ENCODE data around the gene NGF. TPM values are rescaled to one million over a fixed set of nuclear protein-coding genes. Genes with fewer than 3 reads are reported as not detected.

The NGF gene
- polyA plus RNA-seq, 3 donors = not detected

DNA sequence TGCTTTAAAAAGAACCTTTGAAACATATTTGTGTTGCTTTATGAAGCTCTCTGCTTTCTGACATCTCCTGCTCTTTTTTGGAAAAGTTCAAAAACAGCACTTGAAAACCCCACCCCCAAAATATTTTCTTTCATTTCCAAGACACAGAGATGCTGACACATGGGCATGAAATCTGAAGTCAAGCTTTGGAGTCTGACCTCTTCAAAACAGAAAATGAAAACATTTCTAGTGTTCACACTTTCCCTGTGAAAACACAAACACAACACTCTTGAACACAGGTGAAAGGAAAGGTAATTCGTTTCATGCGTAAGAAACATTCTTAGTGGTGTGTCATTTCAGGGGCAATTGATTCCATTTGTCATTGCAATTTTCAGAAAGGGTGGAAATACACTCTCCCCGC is 10.8 kb downstream of the NGF start:
- H3K27me3 ChIP-seq (ENCODE audit: control insufficient read depth in 2 of 2, insufficient read depth in 2 of 2, low read length in 2 of 2) = peaks cover 0 to 3% of the 10 kb centered on the region in 2 donors
- no peak overlapping the region for H3K4me2 ChIP-seq (replicated peaks; ENCODE audit: extremely low read depth, low read length, poor library complexity, severe bottlenecking)
- Mint-ChIP-seq H3K4me3 (no peak overlapping the region), H3K27ac (no peak overlapping the region), H3K4me1 (peaks cover 11% of the 10 kb centered on the region), H3K9me3 (peaks cover 0 to 9% (median 0%) of the 10 kb centered on the region in 7 donors), H3K27me3 (ENCODE audit: low read depth in 3 of 3) (peaks cover 2 to 5% (median 4%) of the 10 kb centered on the region in 3 donors), H3K36me3 (no peaks in the 10 kb centered on the region)
- H3K27ac ChIP-seq (ENCODE audit: low read depth in 1 of 2, low read length in 2 of 2) = no peak overlapping the region
- H3K4me3 ChIP-seq (replicated peaks in 1 of 3; ENCODE audit: low read depth in 2 of 3, low read length in 3 of 3) = no peak overlapping the region
- no CpG with 5 or more reads among the region's 3 CpGs for WGBS (ENCODE audit: insufficient coverage)
- H3K4me1 ChIP-seq (ENCODE audit: control insufficient read depth in 1 of 2, insufficient read depth in 2 of 2, low read length in 2 of 2) = peaks cover 8 to 9% of the 10 kb centered on the region in 2 donors
- no peaks in the 10 kb centered on the region for H4K20me1 ChIP-seq (ENCODE audit: insufficient read depth, low read length)
- no peaks in the 10 kb centered on the region for H3K79me2 ChIP-seq (ENCODE audit: insufficient read depth, low read length)
- no peak overlapping the region for H2AFZ ChIP-seq (ENCODE audit: insufficient read depth, low read depth, low read length, poor library complexity, severe bottlenecking)
- intact Hi-C loops (cut with micrococcal nuclease) = no loop called here
- H3K9me3 ChIP-seq (replicated peaks in 1 of 2; ENCODE audit: control insufficient read depth in 1 of 2, insufficient read depth in 1 of 2, low read length in 2 of 2) = no peaks in the 10 kb centered on the region
- H3K36me3 ChIP-seq (replicated peaks in 1 of 2; ENCODE audit: control insufficient read depth in 1 of 2, insufficient read depth in 2 of 2, low read length in 2 of 2) = no peaks in the 10 kb centered on the region
- TF ChIP-seq, protein P1, sequence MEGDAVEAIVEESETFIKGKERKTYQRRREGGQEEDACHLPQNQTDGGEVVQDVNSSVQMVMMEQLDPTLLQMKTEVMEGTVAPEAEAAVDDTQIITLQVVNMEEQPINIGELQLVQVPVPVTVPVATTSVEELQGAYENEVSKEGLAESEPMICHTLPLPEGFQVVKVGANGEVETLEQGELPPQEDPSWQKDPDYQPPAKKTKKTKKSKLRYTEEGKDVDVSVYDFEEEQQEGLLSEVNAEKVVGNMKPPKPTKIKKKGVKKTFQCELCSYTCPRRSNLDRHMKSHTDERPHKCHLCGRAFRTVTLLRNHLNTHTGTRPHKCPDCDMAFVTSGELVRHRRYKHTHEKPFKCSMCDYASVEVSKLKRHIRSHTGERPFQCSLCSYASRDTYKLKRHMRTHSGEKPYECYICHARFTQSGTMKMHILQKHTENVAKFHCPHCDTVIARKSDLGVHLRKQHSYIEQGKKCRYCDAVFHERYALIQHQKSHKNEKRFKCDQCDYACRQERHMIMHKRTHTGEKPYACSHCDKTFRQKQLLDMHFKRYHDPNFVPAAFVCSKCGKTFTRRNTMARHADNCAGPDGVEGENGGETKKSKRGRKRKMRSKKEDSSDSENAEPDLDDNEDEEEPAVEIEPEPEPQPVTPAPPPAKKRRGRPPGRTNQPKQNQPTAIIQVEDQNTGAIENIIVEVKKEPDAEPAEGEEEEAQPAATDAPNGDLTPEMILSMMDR (IDR thresholded peaks at IDR 0.05) = no peak
- H3K9ac ChIP-seq (ENCODE audit: insufficient read depth, low read length, poor library complexity, severe bottlenecking) = no peak overlapping the region
- DNase-seq = no peak

DNA sequence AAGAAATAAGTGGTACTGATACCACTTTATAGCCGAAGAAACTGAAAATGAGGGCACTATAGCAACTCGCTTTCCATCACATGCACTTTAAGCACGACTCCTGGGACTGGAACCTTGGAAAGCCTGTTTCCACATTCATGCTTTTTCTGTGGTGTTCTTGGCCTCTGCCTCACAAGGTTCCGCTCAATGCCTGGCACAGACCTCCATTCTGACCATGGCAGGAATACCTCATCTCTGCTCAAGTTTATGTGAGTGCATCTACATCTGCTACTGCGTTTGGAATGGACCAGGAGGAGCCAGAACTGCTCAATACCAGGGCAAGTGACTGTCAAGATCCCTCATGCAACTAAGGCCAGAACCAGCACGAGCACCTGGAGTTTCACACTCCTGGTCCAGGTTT is 11.6 kb downstream of the NGF start:
- TF ChIP-seq, protein P1 (IDR thresholded peaks at IDR 0.05) = no peak
- Mint-ChIP-seq H3K27ac (no peak overlapping the region), H3K4me1 (peaks cover 3% of the 10 kb centered on the region), H3K27me3 (ENCODE audit: low read depth in 3 of 3) (peaks cover 2 to 6% (median 6%) of the 10 kb centered on the region in 3 donors), H3K4me3 (no peak overlapping the region), H3K36me3 (no peaks in the 10 kb centered on the region), H3K9me3 (peaks cover 0 to 9% (median 0%) of the 10 kb centered on the region in 7 donors)
- no peak overlapping the region for H3K9ac ChIP-seq (ENCODE audit: insufficient read depth, low read length, poor library complexity, severe bottlenecking)
- H3K27me3 ChIP-seq (ENCODE audit: control insufficient read depth in 2 of 2, insufficient read depth in 2 of 2, low read length in 2 of 2) = peaks cover 0 to 3% of the 10 kb centered on the region in 2 donors
- no peaks in the 10 kb centered on the region for H4K20me1 ChIP-seq (ENCODE audit: insufficient read depth, low read length)
- 92% methylated on average over 5 of the region's 6 CpGs for WGBS (ENCODE audit: insufficient coverage)
- no peaks in the 10 kb centered on the region for H3K36me3 ChIP-seq (replicated peaks in 1 of 2; ENCODE audit: control insufficient read depth in 1 of 2, insufficient read depth in 2 of 2, low read length in 2 of 2)
- no peak overlapping the region for H3K4me3 ChIP-seq (replicated peaks in 1 of 3; ENCODE audit: low read depth in 2 of 3, low read length in 3 of 3)
- no peaks in the 10 kb centered on the region for H3K79me2 ChIP-seq (ENCODE audit: insufficient read depth, low read length)
- no peaks in the 10 kb centered on the region for H3K9me3 ChIP-seq (replicated peaks in 1 of 2; ENCODE audit: control insufficient read depth in 1 of 2, insufficient read depth in 1 of 2, low read length in 2 of 2)
- no peak overlapping the region for H3K4me2 ChIP-seq (replicated peaks; ENCODE audit: extremely low read depth, low read length, poor library complexity, severe bottlenecking)
- intact Hi-C loops (cut with micrococcal nuclease) = no loop called here
- H3K27ac ChIP-seq (ENCODE audit: low read depth in 1 of 2, low read length in 2 of 2) = no peak overlapping the region
- DNase-seq = no peak
- H2AFZ ChIP-seq (ENCODE audit: insufficient read depth, low read depth, low read length, poor library complexity, severe bottlenecking) = no peak overlapping the region
- H3K4me1 ChIP-seq (ENCODE audit: control insufficient read depth in 1 of 2, insufficient read depth in 2 of 2, low read length in 2 of 2) = peaks cover 0 to under 1% of the 10 kb centered on the region in 2 donors

Data from CD14-positive monocyte (primary cell).